GM13976 (cell line): ENCODE results near the gene SCAMP1.

Experiments used
- DNase-seq: peaks from one replicate; pipeline ENCODE4 v3.0.0; 2012; ENCODE audit warnings: low spot score
- CTCF ChIP-seq: IDR thresholded peaks from 2 replicates; pipeline ENCODE4 v1.5.1; 2012; ENCODE audit warnings: borderline replicate concordance, mild to moderate bottlenecking; ENCODE audit not compliant: insufficient read depth; ENCODE audit errors: extremely low read depth, missing control alignments, control extremely low read depth
- in situ Hi-C: fragments of 300-500 bp; cut with MboI; formaldehyde crosslinking; loops from one replicate; pipeline ENCODE4 v1.12.0; 2022; ENCODE audit warnings: low sequenced_read_pairs, mixed read lengths, inconsistent platforms; ENCODE audit not compliant: unreplicated experiment

Gene SCAMP1

GRCh38 chr5:78416677-78417425 is 56.4 kb downstream of the SCAMP1 start:
- TF ChIP-seq CTCF, result no peak
- in situ Hi-C loops, result no loop called here
- DNase-seq, result no peak

- in situ Hi-C loops, result no loop called here
- DNase-seq, result peak; percentile 27
- TF ChIP-seq CTCF, result no peak
Measured at GRCh38 chr5:78419396-78419795, 59.0 kb downstream of the SCAMP1 start.

GRCh38 chr5:78420548-78420947 is 60.1 kb downstream of the SCAMP1 start:
- no peak for DNase-seq
- TF ChIP-seq CTCF, result no peak
- in situ Hi-C loops, result no loop called here

- TF ChIP-seq CTCF, result no peak
- in situ Hi-C loops, result no loop called here
- DNase-seq, result no peak
Measured at GRCh38 chr5:78424665-78425064, 64.2 kb downstream of the SCAMP1 start.

- in situ Hi-C loops, result no loop called here
- TF ChIP-seq CTCF, result no peak
- no peak for DNase-seq
Measured at GRCh38 chr5:78429332-78429980, 69.0 kb downstream of the SCAMP1 start.

GRCh38 chr5:78430866-78431265 is 70.4 kb downstream of the SCAMP1 start:
- in situ Hi-C loops, result no loop called here
- no peak for TF ChIP-seq CTCF
- DNase-seq, result no peak

- DNase-seq, result no peak
- in situ Hi-C loops, result no loop called here
- no peak for TF ChIP-seq CTCF
Measured at GRCh38 chr5:78433972-78434371, 73.6 kb downstream of the SCAMP1 start.
